PFSK-1 (cell line): ENCODE measurements around the gene C1orf210.

Experiments
- FOXP2 ChIP-seq: optimal IDR thresholded peaks from 2 replicates; pipeline ENCODE3; 2011; ENCODE audit warnings: borderline replicate concordance, control low read depth, inconsistent platforms; ENCODE audit not compliant: insufficient read depth; ENCODE audit errors: extremely low read length, extremely low read depth
- POLR2AphosphoS5 ChIP-seq: IDR thresholded peaks from 2 replicates; pipeline ENCODE4 v1.6.1; 2012; ENCODE audit warnings: low read depth, mild to moderate bottlenecking, control low read depth, low read length, moderate library complexity
- SIN3A ChIP-seq: IDR thresholded peaks from 2 replicates; pipeline ENCODE4 v1.6.1; 2012; ENCODE audit warnings: mild to moderate bottlenecking, low read length, moderate library complexity, borderline replicate concordance; ENCODE audit not compliant: insufficient read depth
- TAF1 ChIP-seq: IDR thresholded peaks from 2 replicates; pipeline ENCODE4 v1.6.1; 2012; ENCODE audit warnings: low read length, control low read depth, borderline replicate concordance; ENCODE audit not compliant: insufficient read depth
- TF ChIP-seq, protein P1 (sequence below), 2 experiments: IDR thresholded peaks; 2 replicates each; pipeline versions ENCODE4 v1.6.1 to v1.8.0; 2011 to 2012; ENCODE audit warnings: low read depth in 2 of 2, low read length in 2 of 2, control low read depth in 1 of 2, inconsistent platforms in 1 of 2, mild to moderate bottlenecking in 1 of 2, moderate library complexity in 1 of 2; ENCODE audit not compliant: insufficient read depth in 1 of 2

The C1orf210 gene

DNA sequence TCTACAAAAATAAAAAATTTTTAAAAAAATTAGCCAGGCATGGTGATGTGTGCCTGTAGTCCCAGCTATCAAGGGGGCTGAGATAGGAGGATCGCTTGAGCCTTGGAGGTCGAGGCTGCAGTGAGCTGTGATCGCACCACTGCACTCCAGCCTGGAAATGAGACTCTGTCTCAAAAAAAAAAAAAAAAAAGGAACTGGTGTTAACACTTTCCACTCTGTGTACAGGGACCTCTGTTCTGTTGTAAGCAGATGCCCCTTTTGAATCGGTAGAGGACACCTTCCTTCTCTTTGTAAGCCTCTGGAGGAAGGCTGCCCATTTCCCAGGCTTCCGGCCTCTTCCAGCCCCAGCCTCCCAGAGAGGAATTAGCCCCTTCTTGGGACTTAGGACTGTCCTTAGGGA lies 7.3 kb upstream of the C1orf210 start:
- TF ChIP-seq SIN3A (no peak), POLR2AphosphoS5 (no peak), TAF1 (no peak), FOXP2 (no peak)
- TF ChIP-seq, protein P1, sequence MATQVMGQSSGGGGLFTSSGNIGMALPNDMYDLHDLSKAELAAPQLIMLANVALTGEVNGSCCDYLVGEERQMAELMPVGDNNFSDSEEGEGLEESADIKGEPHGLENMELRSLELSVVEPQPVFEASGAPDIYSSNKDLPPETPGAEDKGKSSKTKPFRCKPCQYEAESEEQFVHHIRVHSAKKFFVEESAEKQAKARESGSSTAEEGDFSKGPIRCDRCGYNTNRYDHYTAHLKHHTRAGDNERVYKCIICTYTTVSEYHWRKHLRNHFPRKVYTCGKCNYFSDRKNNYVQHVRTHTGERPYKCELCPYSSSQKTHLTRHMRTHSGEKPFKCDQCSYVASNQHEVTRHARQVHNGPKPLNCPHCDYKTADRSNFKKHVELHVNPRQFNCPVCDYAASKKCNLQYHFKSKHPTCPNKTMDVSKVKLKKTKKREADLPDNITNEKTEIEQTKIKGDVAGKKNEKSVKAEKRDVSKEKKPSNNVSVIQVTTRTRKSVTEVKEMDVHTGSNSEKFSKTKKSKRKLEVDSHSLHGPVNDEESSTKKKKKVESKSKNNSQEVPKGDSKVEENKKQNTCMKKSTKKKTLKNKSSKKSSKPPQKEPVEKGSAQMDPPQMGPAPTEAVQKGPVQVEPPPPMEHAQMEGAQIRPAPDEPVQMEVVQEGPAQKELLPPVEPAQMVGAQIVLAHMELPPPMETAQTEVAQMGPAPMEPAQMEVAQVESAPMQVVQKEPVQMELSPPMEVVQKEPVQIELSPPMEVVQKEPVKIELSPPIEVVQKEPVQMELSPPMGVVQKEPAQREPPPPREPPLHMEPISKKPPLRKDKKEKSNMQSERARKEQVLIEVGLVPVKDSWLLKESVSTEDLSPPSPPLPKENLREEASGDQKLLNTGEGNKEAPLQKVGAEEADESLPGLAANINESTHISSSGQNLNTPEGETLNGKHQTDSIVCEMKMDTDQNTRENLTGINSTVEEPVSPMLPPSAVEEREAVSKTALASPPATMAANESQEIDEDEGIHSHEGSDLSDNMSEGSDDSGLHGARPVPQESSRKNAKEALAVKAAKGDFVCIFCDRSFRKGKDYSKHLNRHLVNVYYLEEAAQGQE (IDR thresholded peaks at IDR 0.05; ENCODE audit: insufficient read depth in 1 of 2, low read depth in 2 of 2, low read length in 2 of 2) = no peak

DNA sequence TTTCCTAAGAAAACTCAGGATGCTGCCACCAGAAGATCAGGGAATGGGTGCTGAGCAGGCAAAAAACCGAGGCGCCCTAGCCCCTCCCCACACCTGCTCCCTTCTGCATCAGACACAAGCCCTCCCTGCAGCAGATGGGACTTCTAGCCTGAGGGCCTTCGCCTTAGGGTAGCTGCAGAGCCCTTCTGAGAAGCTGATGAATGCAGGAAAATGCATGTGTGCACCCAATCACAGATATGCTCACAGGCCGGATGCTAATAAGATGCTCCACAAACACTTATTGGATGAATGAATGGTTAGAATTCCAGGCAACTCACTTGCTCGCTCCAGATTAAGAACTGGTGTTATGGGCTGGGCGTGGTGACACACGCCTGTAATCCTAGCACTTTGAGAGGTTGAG lies 6.8 kb upstream of the C1orf210 start:
- TF ChIP-seq POLR2AphosphoS5 (no peak), SIN3A (no peak), FOXP2 (no peak), TAF1 (no peak)
- TF ChIP-seq, protein P1 (IDR thresholded peaks at IDR 0.05; ENCODE audit: insufficient read depth in 1 of 2, low read depth in 2 of 2, low read length in 2 of 2) = no peak

DNA sequence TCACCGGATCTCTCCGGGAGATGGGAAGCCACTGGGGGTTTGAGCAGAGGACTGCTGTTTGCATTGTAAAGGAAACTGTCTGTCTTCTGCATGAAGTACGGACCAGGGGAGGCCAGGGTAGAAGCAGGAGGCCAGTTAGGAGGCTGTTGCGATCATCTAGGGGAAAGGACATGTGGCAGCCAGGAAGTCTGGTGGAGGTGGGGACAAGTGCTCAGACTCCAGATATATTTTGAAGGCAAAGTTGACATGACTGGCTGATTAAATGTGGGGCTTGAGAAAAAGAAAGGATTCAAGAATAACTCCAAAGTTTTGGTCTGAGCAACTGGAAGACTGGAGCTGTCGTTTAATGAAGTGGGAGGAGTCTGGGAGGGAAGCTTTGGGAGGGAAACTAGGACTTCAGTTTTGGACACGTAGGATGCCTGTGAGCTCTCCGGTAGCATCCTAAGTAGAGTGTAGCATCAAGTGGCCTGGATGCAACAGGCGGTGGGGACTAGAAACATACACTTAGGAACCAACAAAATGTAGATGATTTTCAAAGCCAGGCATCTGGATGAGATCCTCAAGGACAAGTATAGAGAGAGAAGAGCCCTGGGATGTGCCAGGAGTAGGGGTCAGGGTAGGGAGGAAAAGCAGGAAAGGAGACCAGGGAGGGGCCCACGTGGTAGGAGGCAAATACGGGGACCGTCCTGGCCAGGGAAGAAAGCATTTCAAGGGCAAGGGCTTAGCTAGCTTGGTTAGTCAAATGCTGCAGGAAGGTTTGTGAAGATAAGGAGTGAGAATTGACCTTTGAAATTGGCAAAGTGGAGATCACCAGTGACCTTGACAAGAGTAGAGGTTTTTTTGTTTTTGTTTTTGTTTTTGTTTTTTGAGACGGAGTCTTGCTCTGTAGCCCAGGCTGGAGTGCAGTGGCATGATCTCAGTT lies 3.7 kb upstream of the C1orf210 start:
- TF ChIP-seq SIN3A (no peak), FOXP2 (no peak), TAF1 (no peak), POLR2AphosphoS5 (no peak)
- TF ChIP-seq, protein P1 (IDR thresholded peaks at IDR 0.05; ENCODE audit: insufficient read depth in 1 of 2, low read depth in 2 of 2, low read length in 2 of 2) = no peak

DNA sequence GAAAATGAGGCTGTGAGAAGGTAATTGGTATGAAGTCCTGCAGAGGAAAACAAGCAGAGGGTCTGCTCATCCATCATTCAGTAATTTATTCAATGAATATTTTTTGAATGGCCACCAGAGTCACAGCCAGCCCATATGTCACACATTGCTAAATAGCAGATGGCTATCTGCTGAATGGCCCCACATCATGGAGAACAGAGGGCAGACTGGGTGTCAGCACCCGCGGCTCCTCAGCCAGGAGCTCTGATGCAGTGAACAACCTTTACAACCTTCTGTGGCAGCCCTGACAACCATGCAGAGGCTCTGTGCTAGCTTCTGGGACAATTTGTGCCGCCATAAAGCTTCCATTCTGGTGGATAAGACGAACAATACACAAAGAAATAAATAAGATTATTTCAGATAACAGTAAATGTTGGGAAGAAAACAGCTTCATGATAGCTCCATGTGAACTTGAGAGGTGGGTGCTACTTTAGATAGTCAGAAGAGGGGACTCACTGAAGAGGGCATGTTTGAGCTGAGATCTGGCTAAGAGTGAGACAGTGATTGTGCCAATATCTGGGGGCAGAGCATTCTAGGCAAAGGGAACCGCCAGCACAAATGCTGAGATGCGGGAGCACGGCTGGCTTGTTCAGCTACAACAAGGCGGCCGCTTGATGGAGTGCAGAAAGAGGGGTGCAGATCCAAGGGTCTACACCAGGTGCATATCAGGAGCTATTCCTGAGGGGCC lies 2.8 kb upstream of the C1orf210 start:
- no peak for TF ChIP-seq TAF1
- no peak for TF ChIP-seq SIN3A
- TF ChIP-seq POLR2AphosphoS5 = no peak
- TF ChIP-seq FOXP2 = no peak
- TF ChIP-seq, protein P1 (IDR thresholded peaks at IDR 0.05; ENCODE audit: insufficient read depth in 1 of 2, low read depth in 2 of 2, low read length in 2 of 2) = no peak
